ENCODE results near the gene MACROD1. TPM values are rescaled to one million over a fixed set of nuclear protein-coding genes. Genes with fewer than 3 reads are reported as not detected.

MACROD1 gene
- total RNA-seq, 1 experiment from 2014 or later: 29.3 TPM

GRCh38 chr11:64152841-64153691 is 12.8 kb downstream of the MACROD1 start:
- peak; percentile 31 for DNase-seq (ENCODE audit: extremely low read depth, low read depth)

GRCh38 chr11:64151337-64151736 is 14.6 kb downstream of the MACROD1 start:
- no peak for DNase-seq (ENCODE audit: extremely low read depth, low read depth)

- DNase-seq (ENCODE audit: extremely low read depth, low read depth): no peak
Observed at GRCh38 chr11:64150481-64151239, 15.3 kb downstream of the MACROD1 start.

- DNase-seq (ENCODE audit: extremely low read depth, low read depth): no peak
Observed at GRCh38 chr11:64150051-64150450, 15.9 kb downstream of the MACROD1 start.

GRCh38 chr11:64148917-64149617 is 16.8 kb downstream of the MACROD1 start:
- no peak for DNase-seq (ENCODE audit: extremely low read depth, low read depth)

GRCh38 chr11:64148226-64148916 is 17.5 kb downstream of the MACROD1 start:
- DNase-seq (ENCODE audit: extremely low read depth, low read depth): peak; percentile 54

- DNase-seq (ENCODE audit: extremely low read depth, low read depth): peak; percentile 29
Observed at GRCh38 chr11:64146036-64146955, 19.6 kb downstream of the MACROD1 start.

- no peak for DNase-seq (ENCODE audit: extremely low read depth, low read depth)
Observed at GRCh38 chr11:64144587-64145472, 21.1 kb downstream of the MACROD1 start.

GRCh38 chr11:64141081-64141783 is 24.7 kb downstream of the MACROD1 start:
- DNase-seq (ENCODE audit: extremely low read depth, low read depth): no peak

- DNase-seq (ENCODE audit: extremely low read depth, low read depth): no peak
Observed at GRCh38 chr11:64140082-64140481, 25.8 kb downstream of the MACROD1 start.

- DNase-seq (ENCODE audit: extremely low read depth, low read depth): no peak
Observed at GRCh38 chr11:64139049-64139448, 26.9 kb downstream of the MACROD1 start.

- no peak for DNase-seq (ENCODE audit: extremely low read depth, low read depth)
Observed at GRCh38 chr11:64138398-64138797, 27.5 kb downstream of the MACROD1 start.

- DNase-seq (ENCODE audit: extremely low read depth, low read depth): no peak
Observed at GRCh38 chr11:64136765-64137441, 29.0 kb downstream of the MACROD1 start.

- no peak for DNase-seq (ENCODE audit: extremely low read depth, low read depth)
Observed at GRCh38 chr11:64135711-64136110, 30.2 kb downstream of the MACROD1 start.

- no peak for DNase-seq (ENCODE audit: extremely low read depth, low read depth)
Observed at GRCh38 chr11:64134963-64135362, 30.9 kb downstream of the MACROD1 start.

- no peak for DNase-seq (ENCODE audit: extremely low read depth, low read depth)
Observed at GRCh38 chr11:64132982-64133705, 32.8 kb downstream of the MACROD1 start.

Data from NCI-H460 (cell line).